ENCODE measurements around the gene PCDHA2. TPM values are rescaled to one million over a fixed set of nuclear protein-coding genes. Genes with fewer than 3 reads are reported as not detected.

The PCDHA2 gene
- total and polyA plus RNA-seq, 2 of the 4 experiments (the other 2 are of a cell fraction), result not detected

GRCh38 chr5:140753561-140753960 lies 41.1 kb upstream of the PCDHA2 start:
- TF ChIP-seq RCOR1 (IDR thresholded peaks at IDR 0.05; ENCODE audit: insufficient replicate concordance, low read length) (no peak), POLR2A (IDR thresholded peaks at IDR 0.05; ENCODE audit: low read depth, low read length) (no peak), CHD1 (IDR thresholded peaks at IDR 0.05; ENCODE audit: low read depth, low read length) (no peak), RAD21 (IDR thresholded peaks at IDR 0.05; ENCODE audit: low read length) (no peak), RFX5 (IDR thresholded peaks at IDR 0.05; ENCODE audit: low read depth, low read length) (no peak)
- no peak overlapping the region for H4K8ac ChIP-seq (ENCODE audit: low read depth in 2 of 2, low read length in 2 of 2)
- ChIA-PET POLR2A (ENCODE audit: unreplicated experiment) (no interaction called here), CTCF (no interaction called here)
- H2BK20ac ChIP-seq (ENCODE audit: low read depth, low read length), result no peak overlapping the region
- no peak overlapping the region for H3K23ac ChIP-seq (ENCODE audit: low read depth, low read length)
- no peak overlapping the region for H3K4me3 ChIP-seq (ENCODE audit: insufficient read depth, low read depth, low read length)
- no peak overlapping the region for H2BK15ac ChIP-seq (ENCODE audit: low read depth, low read length)
- no peak for ATAC-seq (ENCODE audit: low read depth)
- no peaks in the 10 kb centered on the region for H3K27me3 ChIP-seq (ENCODE audit: control insufficient read depth, insufficient read depth, low read length)
- no peak overlapping the region for H4K5ac ChIP-seq (ENCODE audit: low read depth, low read length)
- no peak overlapping the region for H3K18ac ChIP-seq (ENCODE audit: low read depth, low read length)
- H3K9me1 ChIP-seq (ENCODE audit: insufficient read depth, low read length), result no peaks in the 10 kb centered on the region
- WGBS, 2 experiments (ENCODE audit: extremely low coverage in 2 of 2, insufficient read length in 1 of 2), result 76% methylated on average over 3 of the region's 5 CpGs; no CpG with 5 or more reads in 1 of the 2 experiments
- H3K9me3 ChIP-seq (ENCODE audit: control insufficient read depth, insufficient read depth, low read length), result peaks cover 14% of the 10 kb centered on the region
- dilution Hi-C loops (cut with HindIII; ENCODE audit: low sequenced_read_pairs, unreplicated experiment), result no loop called here
- no peaks in the 10 kb centered on the region for H3K4me1 ChIP-seq (ENCODE audit: control insufficient read depth, insufficient read depth, low read length)
- no peak overlapping the region for H4K91ac ChIP-seq (ENCODE audit: insufficient read depth, low read depth, low read length)
- H3K9ac ChIP-seq (ENCODE audit: low read depth, low read length), result no peak overlapping the region
- no peak overlapping the region for H2AK5ac ChIP-seq (ENCODE audit: low read depth, low read length)
- H3K14ac ChIP-seq (replicated peaks; ENCODE audit: low read depth, low read length), result no peak overlapping the region
- H3K4ac ChIP-seq (ENCODE audit: low read depth, low read length), result no peak overlapping the region
- no peak overlapping the region for H2BK120ac ChIP-seq (ENCODE audit: low read depth, low read length)
- no peak overlapping the region for H3K4me2 ChIP-seq (ENCODE audit: low read depth, low read length)
- H4K20me1 ChIP-seq (ENCODE audit: insufficient read depth, low read length), result no peaks in the 10 kb centered on the region
- H2AK9ac ChIP-seq (replicated peaks; ENCODE audit: low read depth, low read length, poor library complexity), result no peak overlapping the region
- DNase-seq, result no peak
- H3K79me1 ChIP-seq (ENCODE audit: low read depth in 1 of 2, low read length in 2 of 2), result no peaks in the 10 kb centered on the region
- intact Hi-C loops (cut with micrococcal nuclease), result no loop called here
- no peak overlapping the region for H3K27ac ChIP-seq (ENCODE audit: insufficient read depth, low read length)
- H3K36me3 ChIP-seq (ENCODE audit: control insufficient read depth, insufficient read depth, low read length), result no peaks in the 10 kb centered on the region
- H3K56ac ChIP-seq (ENCODE audit: extremely low read depth, insufficient read depth, low read length), result no peak overlapping the region
- no peak overlapping the region for H2AFZ ChIP-seq (replicated peaks; ENCODE audit: low read length, poor library complexity)
- in situ Hi-C loops (cut with MboI; ENCODE audit: low sequenced_read_pairs), result no loop called here
- no peak overlapping the region for H2BK5ac ChIP-seq (ENCODE audit: low read depth, low read length, poor library complexity, severe bottlenecking)
- BruUV-seq (replicated peaks), result no TSS peak

Measured in IMR-90 (cell line).